Mesendoderm (in vitro differentiated cells): ENCODE measurements around the gene OR2K2.

Experiments used
- DNase-seq: peaks from one replicate; pipeline ENCODE4 v3.0.0; 2013
- H2AK5ac ChIP-seq: 2 replicates; pipeline ENCODE4 v1.6.1; 2013; ENCODE audit warnings: low read length, inconsistent platforms
- H2BK120ac ChIP-seq: 2 replicates; pipeline ENCODE4 v1.6.1; 2013; ENCODE audit warnings: low read depth, mild to moderate bottlenecking, low read length, moderate library complexity, mixed read lengths
- H2BK15ac ChIP-seq: replicated peaks from 2 replicates; pipeline ENCODE4 v1.6.1; 2013; ENCODE audit warnings: low read depth, mild to moderate bottlenecking, moderate library complexity
- H2BK5ac ChIP-seq: 2 replicates; pipeline ENCODE4 v1.6.1; 2013; ENCODE audit warnings: low read length, inconsistent platforms
- H3K18ac ChIP-seq: 2 replicates; pipeline ENCODE4 v1.6.1; 2013; ENCODE audit warnings: mild to moderate bottlenecking, low read length, mixed read lengths
- H3K23ac ChIP-seq: one replicate; pipeline ENCODE4 v1.6.1; 2013; ENCODE audit warnings: low read length
- H3K27ac ChIP-seq: 2 replicates; pipeline ENCODE4 v1.5.1; 2013; ENCODE audit warnings: low read depth, mild to moderate bottlenecking, inconsistent platforms, low read length, moderate library complexity
- H3K27me3 ChIP-seq: 2 replicates; pipeline ENCODE4 v1.6.1; 2013; ENCODE audit warnings: low read length, control low read depth, mild to moderate bottlenecking, inconsistent platforms; ENCODE audit not compliant: insufficient read depth, poor library complexity
- H3K36me3 ChIP-seq: 2 replicates; pipeline ENCODE4 v1.6.1; 2013; ENCODE audit warnings: low read length, inconsistent platforms; ENCODE audit not compliant: control insufficient read depth, insufficient read depth
- H3K4ac ChIP-seq: one replicate; pipeline ENCODE4 v1.6.1; 2013; ENCODE audit warnings: low read depth, mild to moderate bottlenecking, low read length, moderate library complexity
- H3K4me1 ChIP-seq: 2 replicates; pipeline ENCODE4 v1.6.1; 2013; ENCODE audit warnings: low read depth, low read length, inconsistent platforms; ENCODE audit not compliant: control insufficient read depth
- H3K4me2 ChIP-seq: 2 replicates; pipeline ENCODE4 v1.6.1; 2013; ENCODE audit warnings: low read length
- H3K4me3 ChIP-seq: 2 replicates; pipeline ENCODE4 v1.5.1; 2013; ENCODE audit warnings: mild to moderate bottlenecking, low read length
- H3K56ac ChIP-seq: one replicate; pipeline ENCODE4 v1.6.1; 2013; ENCODE audit warnings: low read length
- H3K79me1 ChIP-seq: 2 replicates; pipeline ENCODE4 v1.6.1; 2013; ENCODE audit warnings: low read length, inconsistent platforms
- H3K79me2 ChIP-seq: 2 replicates; pipeline ENCODE4 v1.6.1; 2013; ENCODE audit warnings: mild to moderate bottlenecking, low read length; ENCODE audit not compliant: control insufficient read depth, insufficient read depth
- H3K9ac ChIP-seq: 2 replicates; pipeline ENCODE4 v1.6.1; 2013; ENCODE audit warnings: low read length, inconsistent platforms
- H4K5ac ChIP-seq: one replicate; pipeline ENCODE4 v1.6.1; 2013; ENCODE audit warnings: low read length
- H4K8ac ChIP-seq: one replicate; pipeline ENCODE4 v1.6.1; 2013; ENCODE audit warnings: low read depth, mild to moderate bottlenecking, control low read depth, low read length, moderate library complexity
- WGBS: extraction: QIAGEN DNeasy Blood & Tissue Kit; methylation state at CpG from one replicate; pipeline ENCODE4 v1.1.7; 2013; ENCODE audit warnings: low lambda C conversion rate, missing lambda C conversion rate; ENCODE audit not compliant: insufficient coverage; ENCODE audit errors: extremely low coverage; 5-methylcytosine and 5-hydroxymethylcytosine counted together

The OR2K2 gene

GRCh38 chr9:111362526-111362925, 32.5 kb upstream of the OR2K2 start:
- no peaks in the 10 kb centered on the region for H3K4me1 ChIP-seq
- no peak overlapping the region for H3K27ac ChIP-seq
- H3K18ac ChIP-seq: no peak overlapping the region
- no peak overlapping the region for H3K4me3 ChIP-seq
- no peaks in the 10 kb centered on the region for H3K36me3 ChIP-seq
- H3K4me2 ChIP-seq: no peak overlapping the region
- H4K8ac ChIP-seq: no peak overlapping the region
- no peak overlapping the region for H3K4ac ChIP-seq
- H3K23ac ChIP-seq: no peak overlapping the region
- DNase-seq: no peak
- no peak overlapping the region for H2BK120ac ChIP-seq
- H4K5ac ChIP-seq: no peak overlapping the region
- no peak overlapping the region for H3K9ac ChIP-seq
- H3K27me3 ChIP-seq: no peaks in the 10 kb centered on the region
- no peaks in the 10 kb centered on the region for H3K79me2 ChIP-seq
- no peak overlapping the region for H2BK15ac ChIP-seq
- no peak overlapping the region for H2BK5ac ChIP-seq
- H3K56ac ChIP-seq: no peak overlapping the region
- H3K79me1 ChIP-seq: no peaks in the 10 kb centered on the region
- no CpG with 5 or more reads among the region's 5 CpGs for WGBS
- no peak overlapping the region for H2AK5ac ChIP-seq

- Histone ChIP-seq H2BK15ac (no peak overlapping the region), H3K56ac (no peak overlapping the region), H4K5ac (no peak overlapping the region), H2BK5ac (no peak overlapping the region), H3K4me2 (no peak overlapping the region), H3K23ac (no peak overlapping the region), H3K79me2 (no peaks in the 10 kb centered on the region), H3K36me3 (no peaks in the 10 kb centered on the region), H2BK120ac (no peak overlapping the region), H4K8ac (no peak overlapping the region), H3K4me1 (no peaks in the 10 kb centered on the region), H3K9ac (no peak overlapping the region), H3K27ac (no peak overlapping the region), H3K79me1 (no peaks in the 10 kb centered on the region), H3K18ac (no peak overlapping the region), H3K27me3 (no peaks in the 10 kb centered on the region), H3K4me3 (no peak overlapping the region), H2AK5ac (no peak overlapping the region), H3K4ac (no peak overlapping the region)
- no peak for DNase-seq
- no CpG with 5 or more reads among the region's 2 CpGs for WGBS
These were observed 30.9 kb upstream of the OR2K2 start for GRCh38 chr9:111360881-111361280.

DNA sequence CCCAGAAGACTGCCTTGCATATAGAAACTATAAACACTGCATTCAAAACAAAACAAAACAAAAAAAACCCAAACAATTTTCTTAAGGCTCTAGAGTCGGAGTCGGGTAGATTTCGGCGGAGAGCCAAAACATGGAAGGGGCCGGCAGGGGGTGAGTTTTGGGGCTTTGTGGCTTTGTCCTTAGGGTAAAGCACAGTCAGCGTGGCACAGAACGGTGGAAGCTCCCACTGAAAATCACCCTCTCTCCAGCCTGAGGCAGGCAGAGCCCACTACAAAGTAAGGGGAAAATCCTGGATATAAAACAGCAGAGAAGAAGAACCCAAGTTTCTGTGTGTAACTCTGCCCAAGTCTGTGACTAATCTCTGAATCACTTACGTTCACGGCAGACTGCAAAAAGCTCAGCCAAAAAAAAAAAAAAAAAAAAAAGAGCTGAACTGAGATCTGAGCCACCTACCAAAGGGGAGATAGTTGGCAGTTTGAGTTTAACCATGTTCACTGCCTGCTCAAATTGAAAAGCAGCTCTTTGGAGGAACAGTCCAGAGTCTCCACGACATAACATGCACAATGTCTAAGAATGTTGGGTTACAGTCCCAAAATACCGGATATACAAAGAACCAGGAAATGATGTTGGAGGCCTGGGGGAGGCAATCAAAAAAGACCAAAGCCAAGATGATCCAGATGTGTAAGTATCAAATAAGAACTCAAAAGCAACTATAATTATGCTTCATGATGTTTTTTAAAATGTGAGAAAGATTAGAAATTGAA, 26.6 kb upstream of the OR2K2 start:
- DNase-seq: no peak
- Histone ChIP-seq H3K27me3 (no peaks in the 10 kb centered on the region), H3K4me1 (no peaks in the 10 kb centered on the region), H3K79me2 (no peaks in the 10 kb centered on the region), H2BK5ac (no peak overlapping the region), H3K36me3 (no peaks in the 10 kb centered on the region), H4K8ac (no peak overlapping the region), H3K27ac (no peak overlapping the region), H3K4me3 (no peak overlapping the region), H2BK120ac (no peak overlapping the region), H2AK5ac (no peak overlapping the region), H3K18ac (no peak overlapping the region), H3K4me2 (no peak overlapping the region), H3K56ac (no peak overlapping the region), H3K79me1 (no peaks in the 10 kb centered on the region), H3K9ac (no peak overlapping the region), H4K5ac (no peak overlapping the region), H2BK15ac (no peak overlapping the region), H3K4ac (no peak overlapping the region), H3K23ac (no peak overlapping the region)
- WGBS: no CpG with 5 or more reads among the region's 11 CpGs

GRCh38 chr9:111352545-111352944, 22.5 kb upstream of the OR2K2 start:
- H2AK5ac ChIP-seq: no peak overlapping the region
- H3K79me2 ChIP-seq: no peaks in the 10 kb centered on the region
- DNase-seq: no peak
- H3K36me3 ChIP-seq: no peaks in the 10 kb centered on the region
- no peaks in the 10 kb centered on the region for H3K27me3 ChIP-seq
- no peak overlapping the region for H2BK15ac ChIP-seq
- H2BK5ac ChIP-seq: no peak overlapping the region
- no peak overlapping the region for H3K56ac ChIP-seq
- H3K4me1 ChIP-seq: no peaks in the 10 kb centered on the region
- no peak overlapping the region for H3K18ac ChIP-seq
- no peak overlapping the region for H3K4me2 ChIP-seq
- H4K5ac ChIP-seq: no peak overlapping the region
- no peaks in the 10 kb centered on the region for H3K79me1 ChIP-seq
- H3K9ac ChIP-seq: no peak overlapping the region
- no peak overlapping the region for H3K27ac ChIP-seq
- no peak overlapping the region for H2BK120ac ChIP-seq
- no peak overlapping the region for H3K23ac ChIP-seq
- no peak overlapping the region for H4K8ac ChIP-seq
- no peak overlapping the region for H3K4ac ChIP-seq
- no CpG with 5 or more reads among the region's 2 CpGs for WGBS
- no peak overlapping the region for H3K4me3 ChIP-seq

DNA sequence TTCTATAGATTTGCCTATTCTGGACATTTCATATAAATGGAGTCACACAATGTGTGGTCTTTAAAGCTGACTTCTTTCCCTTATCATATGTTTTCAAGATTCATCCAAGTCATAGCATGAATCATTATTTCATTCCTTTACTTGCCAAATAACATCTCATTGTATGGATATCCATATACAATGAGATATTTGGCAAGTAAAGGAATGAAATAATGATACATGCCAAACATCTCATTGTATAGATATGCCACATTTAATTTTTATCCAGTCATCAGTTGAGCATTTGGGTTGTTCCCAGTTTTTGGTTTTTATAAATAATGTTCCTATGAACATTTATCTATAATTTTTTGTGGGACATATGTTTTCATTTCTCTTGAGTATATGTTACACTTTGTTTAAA, 20.5 kb upstream of the OR2K2 start:
- Histone ChIP-seq H3K4me1 (no peaks in the 10 kb centered on the region), H3K23ac (no peak overlapping the region), H3K79me1 (no peaks in the 10 kb centered on the region), H2BK5ac (no peak overlapping the region), H2BK120ac (no peak overlapping the region), H3K79me2 (no peaks in the 10 kb centered on the region), H3K4me2 (no peak overlapping the region), H3K27ac (no peak overlapping the region), H3K9ac (no peak overlapping the region), H3K4me3 (no peak overlapping the region), H3K56ac (no peak overlapping the region), H3K4ac (no peak overlapping the region), H3K27me3 (no peaks in the 10 kb centered on the region), H4K5ac (no peak overlapping the region), H3K36me3 (no peaks in the 10 kb centered on the region), H2AK5ac (no peak overlapping the region), H3K18ac (no peak overlapping the region), H4K8ac (no peak overlapping the region), H2BK15ac (no peak overlapping the region)
- no peak for DNase-seq

GRCh38 chr9:111349766-111350165, 19.7 kb upstream of the OR2K2 start:
- DNase-seq: no peak
- H3K4me3 ChIP-seq: no peak overlapping the region
- no peaks in the 10 kb centered on the region for H3K79me1 ChIP-seq
- H2AK5ac ChIP-seq: no peak overlapping the region
- H2BK15ac ChIP-seq: no peak overlapping the region
- WGBS: no CpG with 5 or more reads among the region's 5 CpGs
- H3K4me1 ChIP-seq: no peaks in the 10 kb centered on the region
- H4K5ac ChIP-seq: no peak overlapping the region
- H2BK5ac ChIP-seq: no peak overlapping the region
- H3K18ac ChIP-seq: no peak overlapping the region
- H3K4ac ChIP-seq: no peak overlapping the region
- no peaks in the 10 kb centered on the region for H3K27me3 ChIP-seq
- H2BK120ac ChIP-seq: no peak overlapping the region
- H3K23ac ChIP-seq: no peak overlapping the region
- no peak overlapping the region for H4K8ac ChIP-seq
- no peaks in the 10 kb centered on the region for H3K79me2 ChIP-seq
- H3K4me2 ChIP-seq: no peak overlapping the region
- no peak overlapping the region for H3K27ac ChIP-seq
- no peak overlapping the region for H3K56ac ChIP-seq
- no peak overlapping the region for H3K9ac ChIP-seq
- H3K36me3 ChIP-seq: no peaks in the 10 kb centered on the region
